GM23338 (cell line): ENCODE measurements around the gene NOTCH3. TPM values are rescaled to one million over a fixed set of nuclear protein-coding genes. Genes with fewer than 3 reads are reported as not detected.

Experiments used
- ATAC-seq: fragments of 200-7000 bp; cut with Tn5 transposase; 3 replicates; pipeline ENCODE4 v1.9.1; 2020
- DNase-seq: peaks from one replicate; pipeline ENCODE4 v3.0.0-alpha.2; 2015; ENCODE audit warnings: low spot score
- H2AFZ ChIP-seq: fragments of 200-600 bp; sonication (generic); 2 replicates; pipeline ENCODE4 v1.8.0; 2016; ENCODE audit warnings: antibody characterized with exemption, mild to moderate bottlenecking, moderate library complexity
- H3F3A ChIP-seq: fragments of 200-600 bp; sonication (generic); replicated peaks from 2 replicates; pipeline ENCODE4 v1.8.0; 2017; ENCODE audit warnings: antibody characterized with exemption, mixed run types, low read depth
- H3K27ac ChIP-seq: fragments of 200-600 bp; sonication (generic); 2 replicates; pipeline ENCODE4 v1.6.1; 2016; ENCODE audit warnings: low read depth
- H3K27me3 ChIP-seq: fragments of 200-600 bp; sonication (generic); 2 replicates; pipeline ENCODE4 v1.8.0; 2016; ENCODE audit warnings: mild to moderate bottlenecking, mixed run types, moderate library complexity; ENCODE audit not compliant: insufficient read depth
- H3K36me3 ChIP-seq: fragments of 200-600 bp; sonication (generic); 2 replicates; pipeline ENCODE4 v1.8.0; 2016; ENCODE audit warnings: mild to moderate bottlenecking; ENCODE audit not compliant: insufficient read depth
- H3K4me1 ChIP-seq: fragments of 200-600 bp; sonication (generic); 2 replicates; pipeline ENCODE4 v1.8.0; 2016; ENCODE audit warnings: mild to moderate bottlenecking, moderate library complexity; ENCODE audit not compliant: insufficient read depth
- H3K4me2 ChIP-seq: fragments of 200-600 bp; sonication (generic); 2 replicates; pipeline ENCODE4 v1.7.1; 2017; ENCODE audit warnings: mixed run types
- H3K4me3 ChIP-seq: fragments of 200-600 bp; sonication (generic); 2 replicates; pipeline ENCODE4 v1.6.1; 2016; ENCODE audit warnings: mixed run types
- H3K79me2 ChIP-seq: fragments of 200-600 bp; sonication (generic); replicated peaks from 2 replicates; pipeline ENCODE4 v1.8.0; 2017; ENCODE audit warnings: mild to moderate bottlenecking; ENCODE audit not compliant: insufficient read depth
- H3K9me2 ChIP-seq: fragments of 200-600 bp; sonication (generic); 2 replicates; pipeline ENCODE4 v1.8.0; 2017; ENCODE audit not compliant: insufficient read depth
- H4K20me1 ChIP-seq: fragments of 200-600 bp; sonication (generic); replicated peaks from 2 replicates; pipeline ENCODE4 v1.8.0; 2017; ENCODE audit warnings: mild to moderate bottlenecking; ENCODE audit not compliant: insufficient read depth
- H3K27ac Mint-ChIP-seq: 2 replicates; pipeline ENCODE4 v1.8.0; 2020; ENCODE audit warnings: inconsistent platforms, mild to moderate bottlenecking, moderate library complexity, mixed read lengths
- H3K27me3 Mint-ChIP-seq: 3 replicates; pipeline ENCODE4 v1.8.0; 2022; ENCODE audit warnings: low read depth, mild to moderate bottlenecking, moderate library complexity, mixed read lengths, inconsistent platforms; ENCODE audit not compliant: insufficient read depth, poor library complexity
- H3K36me3 Mint-ChIP-seq: 3 replicates; pipeline ENCODE4 v1.8.0; 2021; ENCODE audit warnings: low read depth, mild to moderate bottlenecking, inconsistent platforms, moderate library complexity, mixed read lengths
- H3K4me1 Mint-ChIP-seq: 3 replicates; pipeline ENCODE4 v1.8.0; 2020; ENCODE audit warnings: mild to moderate bottlenecking, inconsistent platforms, mixed read lengths
- H3K4me3 Mint-ChIP-seq: 3 replicates; pipeline ENCODE4 v1.8.0; 2021; ENCODE audit warnings: moderate library complexity, mild to moderate bottlenecking, inconsistent platforms, mixed read lengths
- H3K9me3 Mint-ChIP-seq: 3 replicates; pipeline ENCODE4 v1.8.0; 2020; ENCODE audit warnings: moderate library complexity, mild to moderate bottlenecking, inconsistent platforms, mixed read lengths
- CREB1 ChIP-seq: fragments of 250-450 bp; sonication (Bioruptor Pico); IDR thresholded peaks from 2 replicates; pipeline ENCODE4 v1.5.0; 2020; ENCODE audit warnings: low read depth, mild to moderate bottlenecking, moderate library complexity
- JUNB ChIP-seq: IDR thresholded peaks from one replicate; pipeline ENCODE4 v1.6.1; 2016; ENCODE audit warnings: antibody characterized with exemption; ENCODE audit not compliant: unreplicated experiment
- NANOG ChIP-seq: IDR thresholded peaks from 2 replicates; pipeline ENCODE4 v1.6.1; 2016; ENCODE audit warnings: antibody characterized with exemption, borderline replicate concordance
- POLR2AphosphoS5 ChIP-seq: IDR thresholded peaks from 2 replicates; pipeline ENCODE4 v1.6.1; 2016; ENCODE audit warnings: antibody characterized with exemption, low read depth
- STAT1 ChIP-seq: IDR thresholded peaks from one replicate; pipeline ENCODE4 v1.6.1; 2016; ENCODE audit warnings: antibody characterized with exemption; ENCODE audit not compliant: unreplicated experiment
- ZNF331 ChIP-seq: fragments of 250-450 bp; sonication (Bioruptor Pico); IDR thresholded peaks from 2 replicates; pipeline ENCODE4 v1.5.0; 2020; ENCODE audit warnings: low read depth, mild to moderate bottlenecking, moderate library complexity
- polyA plus RNA-seq: library from polyadenylated mRNA; unstranded; fragments of >200 nt; fragmentation: Nextera tagmentation; extraction: Ambion mirVana; gene quantifications from 2 replicates; pipeline ENCODE4 v1.2.1, GENCODE V29; 2016
- total RNA-seq: library from RNA; depleted of rRNA; stranded (reverse); fragments of >200 nt; shearing (Covaris generic); gene quantifications from 2 replicates; pipeline ENCODE4 v1.2.3, GENCODE V29; 2014
- TF ChIP-seq, protein P1 (sequence below): fragments of 250-450 bp; sonication (Bioruptor Pico); IDR thresholded peaks from 2 replicates; pipeline ENCODE4 v1.5.0; 2020; ENCODE audit warnings: mild to moderate bottlenecking, moderate library complexity
- TF ChIP-seq, protein P2 (sequence below): IDR thresholded peaks from one replicate; pipeline ENCODE4 v1.6.1; 2018; ENCODE audit warnings: antibody characterized with exemption; ENCODE audit not compliant: unreplicated experiment

The NOTCH3 gene
- total and polyA plus RNA-seq, 2 experiments from 2014 or later = 24.3 to 172 TPM

DNA sequence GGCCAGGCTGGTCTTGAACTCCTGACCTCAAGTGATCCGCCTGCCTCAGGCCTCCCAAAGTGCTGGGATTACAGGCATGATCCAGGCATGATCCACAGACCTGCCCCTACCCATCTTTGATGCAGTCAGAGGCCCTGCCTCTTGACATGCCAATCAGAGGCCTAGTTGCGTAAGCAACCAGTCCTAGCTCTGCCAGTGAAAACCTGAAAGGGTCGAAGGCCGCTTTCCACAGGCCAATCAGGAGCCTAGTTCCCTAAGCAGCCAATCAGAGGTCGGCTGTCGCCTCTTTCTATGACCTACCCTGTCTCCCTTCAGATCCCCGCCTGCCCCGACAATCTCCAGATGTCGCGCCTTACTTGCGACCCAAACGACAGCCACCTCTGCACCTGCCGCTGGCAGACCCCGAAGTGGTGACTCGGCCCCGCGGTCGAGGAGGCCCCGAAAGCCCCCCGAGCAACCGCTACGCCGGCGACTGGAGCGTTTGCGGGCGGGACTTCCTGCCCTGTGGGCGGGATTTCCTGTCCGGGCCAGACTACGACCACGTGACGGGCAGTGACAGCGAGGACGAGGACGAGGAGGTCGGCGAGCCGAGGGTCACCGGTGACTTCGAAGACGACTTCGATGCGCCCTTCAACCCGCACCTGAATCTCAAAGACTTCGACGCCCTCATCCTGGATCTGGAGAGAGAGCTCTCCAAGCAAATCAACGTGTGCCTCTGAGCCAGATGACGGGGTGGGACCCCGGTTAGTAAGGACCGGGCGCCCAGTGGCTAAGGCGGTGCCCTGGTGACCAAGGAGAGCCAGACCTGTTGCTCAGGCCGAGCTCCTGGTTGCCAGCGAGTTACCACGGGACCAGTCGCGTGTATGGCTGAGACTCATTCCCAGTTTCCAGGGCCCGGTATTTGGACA lies 87.3 kb downstream of the NOTCH3 start:
- H3K27ac Mint-ChIP-seq = no peak overlapping the region
- peaks cover 2% of the 10 kb centered on the region for H3K4me1 Mint-ChIP-seq
- TF ChIP-seq JUNB (no peak), ZNF331 (CRISPR knock-in tag) (no peak), STAT1 (no peak), CREB1 (CRISPR knock-in tag) (no peak), NANOG (no peak), POLR2AphosphoS5 (0 out of 2 replicates have a peak, but pooled peaks have one; percentile 25)
- TF ChIP-seq, protein P1, sequence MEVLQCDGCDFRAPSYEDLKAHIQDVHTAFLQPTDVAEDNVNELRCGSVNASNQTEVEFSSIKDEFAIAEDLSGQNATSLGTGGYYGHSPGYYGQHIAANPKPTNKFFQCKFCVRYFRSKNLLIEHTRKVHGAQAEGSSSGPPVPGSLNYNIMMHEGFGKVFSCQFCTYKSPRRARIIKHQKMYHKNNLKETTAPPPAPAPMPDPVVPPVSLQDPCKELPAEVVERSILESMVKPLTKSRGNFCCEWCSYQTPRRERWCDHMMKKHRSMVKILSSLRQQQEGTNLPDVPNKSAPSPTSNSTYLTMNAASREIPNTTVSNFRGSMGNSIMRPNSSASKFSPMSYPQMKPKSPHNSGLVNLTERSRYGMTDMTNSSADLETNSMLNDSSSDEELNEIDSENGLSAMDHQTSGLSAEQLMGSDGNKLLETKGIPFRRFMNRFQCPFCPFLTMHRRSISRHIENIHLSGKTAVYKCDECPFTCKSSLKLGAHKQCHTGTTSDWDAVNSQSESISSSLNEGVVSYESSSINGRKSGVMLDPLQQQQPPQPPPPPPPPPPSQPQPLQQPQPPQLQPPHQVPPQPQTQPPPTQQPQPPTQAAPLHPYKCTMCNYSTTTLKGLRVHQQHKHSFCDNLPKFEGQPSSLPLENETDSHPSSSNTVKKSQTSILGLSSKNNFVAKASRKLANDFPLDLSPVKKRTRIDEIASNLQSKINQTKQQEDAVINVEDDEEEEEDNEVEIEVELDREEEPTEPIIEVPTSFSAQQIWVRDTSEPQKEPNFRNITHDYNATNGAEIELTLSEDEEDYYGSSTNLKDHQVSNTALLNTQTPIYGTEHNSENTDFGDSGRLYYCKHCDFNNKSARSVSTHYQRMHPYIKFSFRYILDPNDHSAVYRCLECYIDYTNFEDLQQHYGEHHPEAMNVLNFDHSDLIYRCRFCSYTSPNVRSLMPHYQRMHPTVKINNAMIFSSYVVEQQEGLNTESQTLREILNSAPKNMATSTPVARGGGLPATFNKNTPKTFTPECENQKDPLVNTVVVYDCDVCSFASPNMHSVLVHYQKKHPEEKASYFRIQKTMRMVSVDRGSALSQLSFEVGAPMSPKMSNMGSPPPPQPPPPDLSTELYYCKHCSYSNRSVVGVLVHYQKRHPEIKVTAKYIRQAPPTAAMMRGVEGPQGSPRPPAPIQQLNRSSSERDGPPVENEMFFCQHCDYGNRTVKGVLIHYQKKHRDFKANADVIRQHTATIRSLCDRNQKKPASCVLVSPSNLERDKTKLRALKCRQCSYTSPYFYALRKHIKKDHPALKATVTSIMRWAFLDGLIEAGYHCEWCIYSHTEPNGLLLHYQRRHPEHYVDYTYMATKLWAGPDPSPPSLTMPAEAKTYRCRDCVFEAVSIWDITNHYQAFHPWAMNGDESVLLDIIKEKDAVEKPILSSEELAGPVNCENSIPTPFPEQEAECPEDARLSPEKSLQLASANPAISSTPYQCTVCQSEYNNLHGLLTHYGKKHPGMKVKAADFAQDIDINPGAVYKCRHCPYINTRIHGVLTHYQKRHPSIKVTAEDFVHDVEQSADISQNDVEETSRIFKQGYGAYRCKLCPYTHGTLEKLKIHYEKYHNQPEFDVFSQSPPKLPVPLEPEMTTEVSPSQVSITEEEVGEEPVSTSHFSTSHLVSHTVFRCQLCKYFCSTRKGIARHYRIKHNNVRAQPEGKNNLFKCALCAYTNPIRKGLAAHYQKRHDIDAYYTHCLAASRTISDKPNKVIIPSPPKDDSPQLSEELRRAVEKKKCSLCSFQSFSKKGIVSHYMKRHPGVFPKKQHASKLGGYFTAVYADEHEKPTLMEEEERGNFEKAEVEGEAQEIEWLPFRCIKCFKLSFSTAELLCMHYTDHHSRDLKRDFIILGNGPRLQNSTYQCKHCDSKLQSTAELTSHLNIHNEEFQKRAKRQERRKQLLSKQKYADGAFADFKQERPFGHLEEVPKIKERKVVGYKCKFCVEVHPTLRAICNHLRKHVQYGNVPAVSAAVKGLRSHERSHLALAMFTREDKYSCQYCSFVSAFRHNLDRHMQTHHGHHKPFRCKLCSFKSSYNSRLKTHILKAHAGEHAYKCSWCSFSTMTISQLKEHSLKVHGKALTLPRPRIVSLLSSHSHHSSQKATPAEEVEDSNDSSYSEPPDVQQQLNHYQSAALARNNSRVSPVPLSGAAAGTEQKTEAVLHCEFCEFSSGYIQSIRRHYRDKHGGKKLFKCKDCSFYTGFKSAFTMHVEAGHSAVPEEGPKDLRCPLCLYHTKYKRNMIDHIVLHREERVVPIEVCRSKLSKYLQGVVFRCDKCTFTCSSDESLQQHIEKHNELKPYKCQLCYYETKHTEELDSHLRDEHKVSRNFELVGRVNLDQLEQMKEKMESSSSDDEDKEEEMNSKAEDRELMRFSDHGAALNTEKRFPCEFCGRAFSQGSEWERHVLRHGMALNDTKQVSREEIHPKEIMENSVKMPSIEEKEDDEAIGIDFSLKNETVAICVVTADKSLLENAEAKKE (CRISPR knock-in tag) = no peak
- TF ChIP-seq, protein P2, sequence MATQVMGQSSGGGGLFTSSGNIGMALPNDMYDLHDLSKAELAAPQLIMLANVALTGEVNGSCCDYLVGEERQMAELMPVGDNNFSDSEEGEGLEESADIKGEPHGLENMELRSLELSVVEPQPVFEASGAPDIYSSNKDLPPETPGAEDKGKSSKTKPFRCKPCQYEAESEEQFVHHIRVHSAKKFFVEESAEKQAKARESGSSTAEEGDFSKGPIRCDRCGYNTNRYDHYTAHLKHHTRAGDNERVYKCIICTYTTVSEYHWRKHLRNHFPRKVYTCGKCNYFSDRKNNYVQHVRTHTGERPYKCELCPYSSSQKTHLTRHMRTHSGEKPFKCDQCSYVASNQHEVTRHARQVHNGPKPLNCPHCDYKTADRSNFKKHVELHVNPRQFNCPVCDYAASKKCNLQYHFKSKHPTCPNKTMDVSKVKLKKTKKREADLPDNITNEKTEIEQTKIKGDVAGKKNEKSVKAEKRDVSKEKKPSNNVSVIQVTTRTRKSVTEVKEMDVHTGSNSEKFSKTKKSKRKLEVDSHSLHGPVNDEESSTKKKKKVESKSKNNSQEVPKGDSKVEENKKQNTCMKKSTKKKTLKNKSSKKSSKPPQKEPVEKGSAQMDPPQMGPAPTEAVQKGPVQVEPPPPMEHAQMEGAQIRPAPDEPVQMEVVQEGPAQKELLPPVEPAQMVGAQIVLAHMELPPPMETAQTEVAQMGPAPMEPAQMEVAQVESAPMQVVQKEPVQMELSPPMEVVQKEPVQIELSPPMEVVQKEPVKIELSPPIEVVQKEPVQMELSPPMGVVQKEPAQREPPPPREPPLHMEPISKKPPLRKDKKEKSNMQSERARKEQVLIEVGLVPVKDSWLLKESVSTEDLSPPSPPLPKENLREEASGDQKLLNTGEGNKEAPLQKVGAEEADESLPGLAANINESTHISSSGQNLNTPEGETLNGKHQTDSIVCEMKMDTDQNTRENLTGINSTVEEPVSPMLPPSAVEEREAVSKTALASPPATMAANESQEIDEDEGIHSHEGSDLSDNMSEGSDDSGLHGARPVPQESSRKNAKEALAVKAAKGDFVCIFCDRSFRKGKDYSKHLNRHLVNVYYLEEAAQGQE = no peak
- ATAC-seq (peak; percentile 67), DNase-seq (peak; percentile 72)
- Histone ChIP-seq H2AFZ (no peak overlapping the region), H3F3A (peaks cover 6% of the 10 kb centered on the region; the same call in 1 of the 2 replicates), H3K9me2 (no peaks in the 10 kb centered on the region), H4K20me1 (peaks cover 4% of the 10 kb centered on the region; the same call in 1 of the 2 replicates), H3K4me3 (no peak overlapping the region), H3K27me3 (no peaks in the 10 kb centered on the region), H3K4me2 (no peak overlapping the region), H3K27ac (no peak overlapping the region; the same call in 1 of the 2 replicates), H3K36me3 (peaks cover 20% of the 10 kb centered on the region), H3K4me1 (peaks cover under 1% of the 10 kb centered on the region; the same call in 1 of the 2 replicates), H3K79me2 (peaks cover 2% of the 10 kb centered on the region; the same call in 1 of the 2 replicates)
- peaks cover 71% of the 10 kb centered on the region for H3K36me3 Mint-ChIP-seq
- no peaks in the 10 kb centered on the region for H3K9me3 Mint-ChIP-seq
- no peak overlapping the region for H3K4me3 Mint-ChIP-seq
- peaks cover 10% of the 10 kb centered on the region for H3K27me3 Mint-ChIP-seq
